Bladder microvascular endothelial cell (primary cell): ENCODE data around the gene CCDC88A. TPM values are rescaled to one million over a fixed set of nuclear protein-coding genes. Genes with fewer than 3 reads are reported as not detected.

ENCODE experiments used
- total RNA-seq: library from RNA; depleted of rRNA; stranded (reverse); fragments of >200 nt; gene quantifications from 2 replicates; pipeline ENCODE4 v1.2.3, GENCODE V29; 2014

Gene CCDC88A, protein sequence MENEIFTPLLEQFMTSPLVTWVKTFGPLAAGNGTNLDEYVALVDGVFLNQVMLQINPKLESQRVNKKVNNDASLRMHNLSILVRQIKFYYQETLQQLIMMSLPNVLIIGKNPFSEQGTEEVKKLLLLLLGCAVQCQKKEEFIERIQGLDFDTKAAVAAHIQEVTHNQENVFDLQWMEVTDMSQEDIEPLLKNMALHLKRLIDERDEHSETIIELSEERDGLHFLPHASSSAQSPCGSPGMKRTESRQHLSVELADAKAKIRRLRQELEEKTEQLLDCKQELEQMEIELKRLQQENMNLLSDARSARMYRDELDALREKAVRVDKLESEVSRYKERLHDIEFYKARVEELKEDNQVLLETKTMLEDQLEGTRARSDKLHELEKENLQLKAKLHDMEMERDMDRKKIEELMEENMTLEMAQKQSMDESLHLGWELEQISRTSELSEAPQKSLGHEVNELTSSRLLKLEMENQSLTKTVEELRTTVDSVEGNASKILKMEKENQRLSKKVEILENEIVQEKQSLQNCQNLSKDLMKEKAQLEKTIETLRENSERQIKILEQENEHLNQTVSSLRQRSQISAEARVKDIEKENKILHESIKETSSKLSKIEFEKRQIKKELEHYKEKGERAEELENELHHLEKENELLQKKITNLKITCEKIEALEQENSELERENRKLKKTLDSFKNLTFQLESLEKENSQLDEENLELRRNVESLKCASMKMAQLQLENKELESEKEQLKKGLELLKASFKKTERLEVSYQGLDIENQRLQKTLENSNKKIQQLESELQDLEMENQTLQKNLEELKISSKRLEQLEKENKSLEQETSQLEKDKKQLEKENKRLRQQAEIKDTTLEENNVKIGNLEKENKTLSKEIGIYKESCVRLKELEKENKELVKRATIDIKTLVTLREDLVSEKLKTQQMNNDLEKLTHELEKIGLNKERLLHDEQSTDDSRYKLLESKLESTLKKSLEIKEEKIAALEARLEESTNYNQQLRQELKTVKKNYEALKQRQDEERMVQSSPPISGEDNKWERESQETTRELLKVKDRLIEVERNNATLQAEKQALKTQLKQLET (N-terminal part only)
- 25.3 and 72.7 TPM in 2 replicates for total RNA-seq

DNA sequence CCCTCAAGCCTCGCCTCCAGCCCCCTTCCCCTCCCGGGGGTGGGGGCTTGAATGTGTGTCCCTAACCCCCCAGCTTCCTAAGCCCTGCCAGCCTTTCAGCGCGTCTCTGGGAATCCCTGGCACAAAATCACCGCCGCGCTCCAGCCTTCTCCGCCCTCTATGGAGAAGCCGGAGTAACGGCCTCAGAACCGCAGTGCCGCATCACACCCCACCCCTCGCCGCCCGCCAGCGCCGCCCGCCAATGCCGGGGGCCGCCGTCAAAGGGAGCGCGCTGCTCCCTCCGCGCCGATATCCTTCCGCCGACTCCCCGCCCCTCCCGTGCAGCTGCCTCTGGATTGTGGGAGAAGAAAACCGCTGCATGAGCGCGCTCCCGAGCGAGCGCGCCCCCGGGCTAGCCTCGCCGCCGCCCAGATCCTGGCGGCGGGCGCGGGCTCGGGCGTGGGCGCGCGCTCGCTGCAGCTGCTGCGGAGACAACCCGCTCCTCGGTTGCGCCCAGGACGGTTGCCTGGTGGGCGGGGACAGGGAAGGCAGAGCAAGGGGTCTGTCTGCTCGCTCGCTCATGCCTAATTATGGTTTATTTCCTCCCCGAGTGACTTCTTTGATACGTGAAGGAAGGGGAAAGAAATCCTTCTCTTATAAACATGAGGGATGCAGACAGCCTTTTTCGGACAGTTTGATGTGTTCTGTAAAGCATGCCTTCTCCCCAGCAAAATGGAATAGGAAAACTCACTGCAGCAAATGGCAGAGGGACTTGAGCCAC, at the start of gene CCDC88A:
CCDC88A (minus strand) TSS at position 178 of the 760 bp plus-strand sequence. CDS start 777 bp downstream, outside the sequence.

DNA sequence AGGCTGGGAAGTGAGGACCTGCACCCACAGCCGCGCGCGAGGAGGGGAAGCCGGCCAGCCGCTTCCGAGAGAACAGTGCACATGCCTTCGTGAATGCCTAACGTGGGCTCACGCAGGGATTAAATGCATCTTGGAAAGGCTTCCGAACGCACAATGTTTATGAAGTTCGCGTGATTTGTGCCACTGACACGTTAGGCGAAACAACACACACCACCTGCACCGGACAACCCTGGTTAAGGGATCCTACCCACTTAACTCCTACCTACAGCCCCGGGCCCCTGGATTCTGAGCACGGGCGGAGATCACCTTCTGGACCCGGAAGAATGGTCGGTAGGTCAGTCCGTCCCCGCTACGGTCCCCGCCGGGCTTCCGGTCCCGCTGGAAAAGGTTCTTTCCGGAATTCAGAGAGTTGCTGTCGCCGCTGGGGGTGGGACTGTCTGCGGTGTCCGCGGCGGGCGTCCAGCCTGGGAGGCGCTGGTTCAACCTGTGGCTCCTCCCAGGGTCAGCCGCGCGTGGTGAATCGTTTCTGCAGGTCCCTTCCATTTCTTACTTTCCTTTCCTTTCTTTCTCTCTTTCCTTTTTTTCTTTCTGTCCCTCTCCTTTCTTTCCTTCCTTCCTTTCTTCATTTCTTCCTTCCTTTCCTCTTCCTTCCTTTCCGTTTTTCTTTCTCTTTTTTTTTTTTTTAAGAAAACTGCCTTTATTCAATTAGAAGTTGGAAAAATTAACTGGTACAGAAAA, 150.6 kb downstream of the CCDC88A start, which contains the start of gene MTIF2:
MTIF2 (minus strand) TSS at position 325 of the 738 bp plus-strand sequence. CDS start 5,373 bp downstream, outside the sequence.

Other genes with a start within 250 kb of the CCDC88A start
- 2.4 and 7.7 TPM in 2 replicates for gene CLHC1, start 187.6 kb downstream of the CCDC88A start, total RNA-seq
- gene RPS27A, start 187.2 kb downstream of the CCDC88A start, total RNA-seq, result 578 and 669 TPM in 2 replicates
- 22.5 and 32.6 TPM in 2 replicates for gene MTIF2, start 150.6 kb downstream of the CCDC88A start, total RNA-seq
- 11.2 and 11.3 TPM in 2 replicates for gene CFAP36, start 99.9 kb upstream of the CCDC88A start, total RNA-seq
- gene PPP4R3B, start 197.8 kb upstream of the CCDC88A start, total RNA-seq, result 30.0 and 50.1 TPM in 2 replicates